IPS DF 4.7 (cell line): ENCODE measurements around the gene TIPRL.
"Not testable (repeated sequence)": the region's sequence is repeated elsewhere in the genome, so short reads cannot be mapped to it uniquely, and the experiment has no call there.

ENCODE experiments used
- DNase-seq: peaks from one replicate; pipeline ENCODE4 v3.0.0-alpha.2; 2013; ENCODE audit warnings: low spot score; ENCODE audit errors: extremely low read depth

The TIPRL gene

GRCh38 chr1:168159251-168159650 lies 19.5 kb upstream of the TIPRL start:
- DNase-seq, result no peak

GRCh38 chr1:168159979-168160378 lies 18.8 kb upstream of the TIPRL start:
- DNase-seq, result no peak

- DNase-seq, result no peak
Observed at GRCh38 chr1:168161459-168161858, 17.3 kb upstream of the TIPRL start.

- no peak for DNase-seq
Observed at GRCh38 chr1:168163670-168164069, 15.1 kb upstream of the TIPRL start.

GRCh38 chr1:168164771-168165170 lies 14.0 kb upstream of the TIPRL start:
- no peak for DNase-seq

- DNase-seq, result no peak
Observed at GRCh38 chr1:168167806-168168205, 11.0 kb upstream of the TIPRL start.

- no peak for DNase-seq
Observed at GRCh38 chr1:168170564-168171508, 7.9 kb upstream of the TIPRL start.

GRCh38 chr1:168172250-168172915 lies 6.4 kb upstream of the TIPRL start:
- no peak for DNase-seq

GRCh38 chr1:168178227-168178637 lies 530 bp upstream of the TIPRL start:
- DNase-seq, result no peak

GRCh38 chr1:168179438-168180147 lies 831 bp downstream of the TIPRL start:
- DNase-seq, result no peak

GRCh38 chr1:168180148-168180524 lies 1.4 kb downstream of the TIPRL start:
- DNase-seq, result no peak

GRCh38 chr1:168181063-168181720 lies 2.4 kb downstream of the TIPRL start:
- DNase-seq, result not testable (repeated sequence)

- DNase-seq, result no peak
Observed at GRCh38 chr1:168187177-168187576, 8.4 kb downstream of the TIPRL start.

- DNase-seq, result no peak
Observed at GRCh38 chr1:168190403-168190802, 11.6 kb downstream of the TIPRL start.

GRCh38 chr1:168195199-168196135 lies 16.7 kb downstream of the TIPRL start:
- DNase-seq, result no peak

- DNase-seq, result no peak
Observed at GRCh38 chr1:168199056-168199455, 20.3 kb downstream of the TIPRL start.

GRCh38 chr1:168202941-168203654 lies 24.3 kb downstream of the TIPRL start:
- no peak for DNase-seq

- no peak for DNase-seq
Observed at GRCh38 chr1:168206111-168206510, 27.3 kb downstream of the TIPRL start.

- DNase-seq, result not testable (repeated sequence)
Observed at GRCh38 chr1:168207673-168208072, 28.9 kb downstream of the TIPRL start.

- no peak for DNase-seq
Observed at GRCh38 chr1:168210312-168210711, 31.6 kb downstream of the TIPRL start.
